ENCODE results near the gene CIAO3. TPM values are rescaled to one million over a fixed set of nuclear protein-coding genes. Genes with fewer than 3 reads are reported as not detected.

The CIAO3 gene
- total RNA-seq, 4 donors from 2014 or later: 19.4 to 33.3 (median 30.2) TPM

DNA sequence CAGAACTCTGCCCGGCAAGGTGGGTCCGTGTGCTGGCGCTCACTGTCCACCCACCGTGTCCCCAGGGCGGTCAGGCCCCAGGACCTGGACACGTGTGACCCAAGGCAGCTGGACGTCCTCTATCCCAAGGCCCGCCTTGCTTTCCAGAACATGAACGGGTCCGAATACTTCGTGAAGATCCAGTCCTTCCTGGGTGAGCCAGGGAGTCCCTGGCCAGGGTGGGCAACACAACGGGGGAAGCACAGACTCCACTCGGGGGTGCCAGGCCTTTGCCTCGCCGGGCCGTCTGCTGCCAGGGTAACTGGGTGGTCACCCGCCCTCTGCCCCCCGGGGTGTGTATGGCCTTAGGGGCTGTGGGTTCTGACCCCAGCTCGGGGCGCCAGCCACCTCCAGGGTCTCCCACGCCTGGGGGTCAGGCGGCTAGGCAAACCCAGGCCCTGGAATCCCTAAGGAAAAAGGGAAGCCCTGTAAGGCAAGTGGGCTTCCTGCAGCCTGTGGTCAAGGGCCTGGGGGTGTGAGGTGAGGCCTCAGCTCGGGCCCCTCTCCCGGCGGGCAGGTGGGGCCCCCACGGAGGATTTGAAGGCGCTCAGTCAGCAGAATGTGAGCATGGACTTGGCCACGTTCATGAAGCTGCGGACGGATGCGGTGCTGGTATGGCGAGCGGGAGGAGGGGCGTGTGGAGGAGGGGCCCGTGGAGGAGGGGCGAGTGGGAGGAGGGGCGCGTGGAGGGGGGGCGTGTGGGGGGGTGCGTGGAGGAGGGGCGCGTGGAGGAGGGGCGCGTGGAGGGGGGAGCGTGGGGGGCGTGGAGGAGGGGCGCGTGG, 26.2 kb upstream of the CIAO3 start:
- no peak for DNase-seq (ENCODE audit: extremely low spot score)
- peaks cover 0 to 68% (median under 1%) of the 10 kb centered on the region in 4 donors for H3K27me3 ChIP-seq
- WGBS: 70% methylated on average over 12 of the region's 48 CpGs
- no peak overlapping the region for H3K4me3 ChIP-seq
- H3K4me1 ChIP-seq: no peaks in the 10 kb centered on the region
- TF ChIP-seq EP300 (IDR thresholded peaks at IDR 0.05) (no peak), POLR2AphosphoS5 (IDR thresholded peaks at IDR 0.05) (no peak), POLR2A (IDR thresholded peaks at IDR 0.05; ENCODE audit: low read depth) (no peak), CTCF (IDR thresholded peaks at IDR 0.05) (no peak)
- H3K36me3 ChIP-seq: no peaks in the 10 kb centered on the region
- H3K9me3 ChIP-seq: no peaks in the 10 kb centered on the region
- H3K27ac ChIP-seq (replicated peaks in 1 of 4): no peak overlapping the region
- intact Hi-C loops (cut with DNase I): no loop called here

GRCh38 chr16:766008-766819, 25.4 kb upstream of the CIAO3 start:
- TF ChIP-seq POLR2A (IDR thresholded peaks at IDR 0.05; ENCODE audit: low read depth) (no peak), EP300 (IDR thresholded peaks at IDR 0.05) (no peak), POLR2AphosphoS5 (IDR thresholded peaks at IDR 0.05) (no peak), CTCF (IDR thresholded peaks at IDR 0.05) (no peak)
- no peak overlapping the region for H3K27ac ChIP-seq (replicated peaks in 1 of 4)
- H3K4me1 ChIP-seq: no peaks in the 10 kb centered on the region
- peaks cover 0 to 76% (median 1%) of the 10 kb centered on the region in 4 donors for H3K27me3 ChIP-seq
- 82% methylated on average over 19 of the region's 29 CpGs for WGBS
- intact Hi-C loops (cut with DNase I): no loop called here
- H3K36me3 ChIP-seq: no peaks in the 10 kb centered on the region
- no peak for DNase-seq (ENCODE audit: extremely low spot score)
- no peaks in the 10 kb centered on the region for H3K9me3 ChIP-seq
- H3K4me3 ChIP-seq: no peak overlapping the region

- Histone ChIP-seq H3K4me3 (no peak overlapping the region), H3K9me3 (no peaks in the 10 kb centered on the region), H3K27ac (replicated peaks in 1 of 4) (no peak overlapping the region), H3K27me3 (peaks cover 0 to 79% (median 1%) of the 10 kb centered on the region in 4 donors), H3K4me1 (no peaks in the 10 kb centered on the region), H3K36me3 (no peaks in the 10 kb centered on the region)
- intact Hi-C loops (cut with DNase I): no loop called here
- TF ChIP-seq POLR2AphosphoS5 (IDR thresholded peaks at IDR 0.05) (no peak), CTCF (IDR thresholded peaks at IDR 0.05) (no peak), POLR2A (IDR thresholded peaks at IDR 0.05; ENCODE audit: low read depth) (no peak), EP300 (IDR thresholded peaks at IDR 0.05) (no peak)
- no peak for DNase-seq (ENCODE audit: extremely low spot score)
- no CpG with 5 or more reads among the region's 29 CpGs for WGBS
Observed at GRCh38 chr16:765488-765865, 24.7 kb upstream of the CIAO3 start.

- intact Hi-C loops (cut with DNase I): no loop called here
- Histone ChIP-seq H3K27me3 (peaks cover 0 to 79% (median 1%) of the 10 kb centered on the region in 4 donors), H3K27ac (replicated peaks in 1 of 4) (no peak overlapping the region), H3K9me3 (no peaks in the 10 kb centered on the region), H3K36me3 (no peaks in the 10 kb centered on the region), H3K4me3 (no peak overlapping the region), H3K4me1 (no peaks in the 10 kb centered on the region)
- 88% methylated on average over 12 of the region's 38 CpGs for WGBS
- no peak for TF ChIP-seq EP300 (IDR thresholded peaks at IDR 0.05)
- TF ChIP-seq POLR2A (IDR thresholded peaks at IDR 0.05; ENCODE audit: low read depth): no peak
- no peak for TF ChIP-seq CTCF (IDR thresholded peaks at IDR 0.05)
- no peak for TF ChIP-seq POLR2AphosphoS5 (IDR thresholded peaks at IDR 0.05)
- DNase-seq (ENCODE audit: extremely low spot score): no peak
Observed at GRCh38 chr16:764848-765487, 24.2 kb upstream of the CIAO3 start.

Data from esophagus muscularis mucosa (tissue), 4 donors.